Stimulated activated naive CD8-positive, alpha-beta T cell treated with anti-CD3 and anti-CD28 coated beads, Interleukin-15, Interleukin-2, amounts not matched to agents 100 ng/mL and 50 ng/mL, for 24 hours (primary cell): ENCODE data around the gene PPFIA2.
"Not testable (repeated sequence)": the region's sequence is repeated elsewhere in the genome, so short reads cannot be mapped to it uniquely, and the experiment has no call there.

Experiments used
- H3K27ac Mint-ChIP-seq: one replicate; pipeline ENCODE4 v1.8.0; 2021; ENCODE audit warnings: mild to moderate bottlenecking, mixed read lengths
- H3K27me3 Mint-ChIP-seq: one replicate; pipeline ENCODE4 v1.8.0; 2021; ENCODE audit warnings: mixed read lengths
- H3K36me3 Mint-ChIP-seq: one replicate; pipeline ENCODE4 v1.8.0; 2021; ENCODE audit warnings: low read depth, mixed read lengths
- H3K4me1 Mint-ChIP-seq: one replicate; pipeline ENCODE4 v1.8.0; 2021; ENCODE audit warnings: low read depth, mixed read lengths
- H3K4me3 Mint-ChIP-seq: one replicate; pipeline ENCODE4 v1.8.0; 2021; ENCODE audit warnings: mild to moderate bottlenecking, mixed read lengths
- H3K9me3 Mint-ChIP-seq: one replicate; pipeline ENCODE4 v1.8.0; 2021; ENCODE audit warnings: mixed read lengths

PPFIA2 gene

GRCh38 chr12:81615026-81615588, 144.0 kb downstream of the PPFIA2 start:
- no peaks in the 10 kb centered on the region for H3K9me3 Mint-ChIP-seq
- H3K27me3 Mint-ChIP-seq = peaks cover 10% of the 10 kb centered on the region
- no peaks in the 10 kb centered on the region for H3K36me3 Mint-ChIP-seq
- H3K4me1 Mint-ChIP-seq = no peaks in the 10 kb centered on the region
- H3K27ac Mint-ChIP-seq = no peak overlapping the region
- H3K4me3 Mint-ChIP-seq = no peak overlapping the region

GRCh38 chr12:81610955-81611889, 147.9 kb downstream of the PPFIA2 start:
- Mint-ChIP-seq H3K4me3 (no peak overlapping the region), H3K36me3 (no peaks in the 10 kb centered on the region), H3K9me3 (no peaks in the 10 kb centered on the region), H3K4me1 (no peaks in the 10 kb centered on the region), H3K27ac (no peak overlapping the region), H3K27me3 (peaks cover 10% of the 10 kb centered on the region)

- Mint-ChIP-seq H3K27ac (no peak overlapping the region), H3K27me3 (no peaks in the 10 kb centered on the region), H3K4me1 (no peaks in the 10 kb centered on the region), H3K4me3 (no peak overlapping the region), H3K9me3 (no peaks in the 10 kb centered on the region), H3K36me3 (no peaks in the 10 kb centered on the region)
These were observed 161.1 kb downstream of the PPFIA2 start for GRCh38 chr12:81597928-81598604.

GRCh38 chr12:81596558-81596957, 162.6 kb downstream of the PPFIA2 start:
- no peak overlapping the region for H3K27ac Mint-ChIP-seq
- H3K4me1 Mint-ChIP-seq = no peaks in the 10 kb centered on the region
- H3K27me3 Mint-ChIP-seq = no peaks in the 10 kb centered on the region
- H3K4me3 Mint-ChIP-seq = no peak overlapping the region
- no peaks in the 10 kb centered on the region for H3K9me3 Mint-ChIP-seq
- H3K36me3 Mint-ChIP-seq = no peaks in the 10 kb centered on the region

GRCh38 chr12:81591256-81591655, 167.9 kb downstream of the PPFIA2 start:
- Mint-ChIP-seq H3K4me3 (no peak overlapping the region), H3K27me3 (no peaks in the 10 kb centered on the region), H3K4me1 (no peaks in the 10 kb centered on the region), H3K9me3 (peaks cover 7% of the 10 kb centered on the region), H3K27ac (no peak overlapping the region), H3K36me3 (no peaks in the 10 kb centered on the region)

- not testable (repeated sequence) for H3K4me3 Mint-ChIP-seq, H3K27ac Mint-ChIP-seq, H3K9me3 Mint-ChIP-seq, H3K36me3 Mint-ChIP-seq, H3K27me3 Mint-ChIP-seq, H3K4me1 Mint-ChIP-seq
These were observed 168.4 kb downstream of the PPFIA2 start for GRCh38 chr12:81590703-81591102.

- Mint-ChIP-seq H3K36me3 (no peaks in the 10 kb centered on the region), H3K4me3 (no peak overlapping the region), H3K27ac (no peak overlapping the region), H3K9me3 (peaks cover 7% of the 10 kb centered on the region), H3K27me3 (no peaks in the 10 kb centered on the region), H3K4me1 (no peaks in the 10 kb centered on the region)
These were observed 170.7 kb downstream of the PPFIA2 start for GRCh38 chr12:81588235-81589008.

GRCh38 chr12:81585787-81586186, 173.4 kb downstream of the PPFIA2 start:
- Mint-ChIP-seq H3K4me3 (no peak overlapping the region), H3K27me3 (no peaks in the 10 kb centered on the region), H3K36me3 (no peaks in the 10 kb centered on the region), H3K9me3 (peaks cover 4% of the 10 kb centered on the region), H3K27ac (no peak overlapping the region), H3K4me1 (no peaks in the 10 kb centered on the region)

GRCh38 chr12:81573228-81573627, 185.9 kb downstream of the PPFIA2 start:
- no peaks in the 10 kb centered on the region for H3K36me3 Mint-ChIP-seq
- no peak overlapping the region for H3K27ac Mint-ChIP-seq

GRCh38 chr12:81572411-81572810, 186.7 kb downstream of the PPFIA2 start:
- Mint-ChIP-seq H3K27ac (no peak overlapping the region), H3K4me3 (no peak overlapping the region), H3K4me1 (no peaks in the 10 kb centered on the region), H3K9me3 (no peaks in the 10 kb centered on the region), H3K27me3 (no peaks in the 10 kb centered on the region), H3K36me3 (no peaks in the 10 kb centered on the region)

More at GRCh38 chr12:81573228-81573627, 185.9 kb downstream of the PPFIA2 start:
- Mint-ChIP-seq H3K4me3 (no peak overlapping the region), H3K4me1 (no peaks in the 10 kb centered on the region), H3K9me3 (no peaks in the 10 kb centered on the region), H3K27me3 (no peaks in the 10 kb centered on the region)

- Mint-ChIP-seq H3K27ac (no peak overlapping the region), H3K4me3 (no peak overlapping the region), H3K36me3 (no peaks in the 10 kb centered on the region), H3K27me3 (no peaks in the 10 kb centered on the region), H3K9me3 (no peaks in the 10 kb centered on the region), H3K4me1 (no peaks in the 10 kb centered on the region)
These were observed 188.9 kb downstream of the PPFIA2 start for GRCh38 chr12:81570234-81570633.

- no peaks in the 10 kb centered on the region for H3K4me1 Mint-ChIP-seq
- H3K4me3 Mint-ChIP-seq = no peak overlapping the region
- H3K27ac Mint-ChIP-seq = no peak overlapping the region
- H3K9me3 Mint-ChIP-seq = no peaks in the 10 kb centered on the region
- H3K36me3 Mint-ChIP-seq = no peaks in the 10 kb centered on the region
- no peaks in the 10 kb centered on the region for H3K27me3 Mint-ChIP-seq
These were observed 194.9 kb downstream of the PPFIA2 start for GRCh38 chr12:81564237-81564636.

- Mint-ChIP-seq H3K27ac (no peak overlapping the region), H3K9me3 (no peaks in the 10 kb centered on the region), H3K36me3 (no peaks in the 10 kb centered on the region), H3K27me3 (no peaks in the 10 kb centered on the region), H3K4me3 (no peak overlapping the region), H3K4me1 (no peaks in the 10 kb centered on the region)
These were observed 201.1 kb downstream of the PPFIA2 start for GRCh38 chr12:81558031-81558430.

GRCh38 chr12:81546811-81547210, 212.3 kb downstream of the PPFIA2 start:
- no peaks in the 10 kb centered on the region for H3K27me3 Mint-ChIP-seq
- H3K9me3 Mint-ChIP-seq = peaks cover 4% of the 10 kb centered on the region
- no peaks in the 10 kb centered on the region for H3K36me3 Mint-ChIP-seq
- H3K27ac Mint-ChIP-seq = no peak overlapping the region
- H3K4me3 Mint-ChIP-seq = no peak overlapping the region
- H3K4me1 Mint-ChIP-seq = no peaks in the 10 kb centered on the region
